CD4-positive, alpha-beta memory T cell (primary cell): ENCODE results near the gene RBMS3. TPM values are rescaled to one million over a fixed set of nuclear protein-coding genes. Genes with fewer than 3 reads are reported as not detected.
A peak's percentile ranks its signal among the peaks of the same experiment; 100 is the strongest.

ENCODE experiments used
- CTCF ChIA-PET: fragments of 350-600 bp; sonication (Branson Sonifier 250); formaldehyde crosslinking; loops from one replicate; lab custom pipeline; 2021; ENCODE audit warnings: inconsistent platforms; ENCODE audit not compliant: partially characterized antibody; lab: Charles Lee
- POLR2A ChIA-PET: fragments of 350-600 bp; sonication (Branson Sonifier 250); formaldehyde crosslinking; loops from one replicate; lab custom pipeline; 2021; ENCODE audit not compliant: partially characterized antibody; lab: Charles Lee
- DNase-seq, 5 donors: peaks; one replicate each; pipeline versions ENCODE4 v3.0.0 to v3.0.0-alpha.2; 2020 to 2022; ENCODE audit warnings: mixed read lengths in 1 of 5
- H3K27ac ChIP-seq: one replicate; pipeline ENCODE4 v1.7.0; 2013; ENCODE audit warnings: low read depth, low read length
- H3K27me3 ChIP-seq: 2 replicates; pipeline ENCODE4 v1.7.0; 2013; ENCODE audit warnings: mild to moderate bottlenecking, low read length, moderate library complexity; ENCODE audit not compliant: insufficient read depth
- H3K36me3 ChIP-seq: 2 replicates; pipeline ENCODE4 v1.7.0; 2013; ENCODE audit warnings: mild to moderate bottlenecking, low read length, moderate library complexity; ENCODE audit not compliant: insufficient read depth
- H3K4me1 ChIP-seq: 2 replicates; pipeline ENCODE4 v1.7.0; 2013; ENCODE audit warnings: mild to moderate bottlenecking, low read length, moderate library complexity; ENCODE audit not compliant: insufficient read depth
- H3K4me3 ChIP-seq, 2 donors: one replicate each; pipeline ENCODE4 v1.7.0; 2013; ENCODE audit warnings: low read length in 2 of 2, mild to moderate bottlenecking in 1 of 2
- H3K9me3 ChIP-seq, 2 donors: one replicate each; pipeline ENCODE4 v1.7.0; 2013; ENCODE audit warnings: low read length in 2 of 2, control low read depth in 1 of 2; ENCODE audit not compliant: control insufficient read depth in 1 of 2
- H3K27ac Mint-ChIP-seq, 7 donors: one replicate each; pipeline ENCODE4 v1.8.0; 2020 to 2021; ENCODE audit warnings: mixed read lengths in 7 of 7, mild to moderate bottlenecking in 6 of 7, inconsistent platforms in 3 of 7, moderate library complexity in 3 of 7
- H3K27me3 Mint-ChIP-seq, 2 donors: one replicate each; pipeline ENCODE4 v1.8.0; 2020 to 2021; ENCODE audit warnings: mixed read lengths in 2 of 2
- H3K36me3 Mint-ChIP-seq, 2 donors: one replicate each; pipeline ENCODE4 v1.8.0; 2020 to 2021; ENCODE audit warnings: mixed read lengths in 2 of 2, inconsistent platforms in 1 of 2, mild to moderate bottlenecking in 1 of 2
- H3K4me1 Mint-ChIP-seq, 4 donors: one replicate each; pipeline ENCODE4 v1.8.0; 2020 to 2021; ENCODE audit warnings: mixed read lengths in 4 of 4, mild to moderate bottlenecking in 1 of 4
- H3K4me3 Mint-ChIP-seq, 8 donors: one replicate each; pipeline ENCODE4 v1.8.0; 2020 to 2021; ENCODE audit warnings: mixed read lengths in 8 of 8, mild to moderate bottlenecking in 7 of 8, moderate library complexity in 6 of 8, inconsistent platforms in 3 of 8
- H3K9me3 Mint-ChIP-seq, 8 donors: one replicate each; pipeline ENCODE4 v1.8.0; 2020 to 2021; ENCODE audit warnings: mixed read lengths in 8 of 8, mild to moderate bottlenecking in 5 of 8, inconsistent platforms in 3 of 8, moderate library complexity in 1 of 8
- intact Hi-C: fragments of 100-400 bp; cut with micrococcal nuclease; formaldehyde crosslinking; loops from one replicate; pipeline ENCODE4 v1.15.1; 2023
- polyA plus RNA-seq, 2 donors: library from polyadenylated mRNA; unstranded; fragments of 300-500 nt; fragmentation: Illumina TruSeq; gene quantifications; one replicate each; pipeline ENCODE4 v1.2.3, GENCODE V29; 2021
- total RNA-seq, 2 experiments: library from RNA; stranded (reverse); gene quantifications; one replicate each; pipeline ENCODE4 v1.2.3, GENCODE V29; 2021

RBMS3 gene
- total and polyA plus RNA-seq, 4 experiments from 2014 or later, result 0.70 to 1.6 (median 1.0) TPM; not detected in 1

DNA sequence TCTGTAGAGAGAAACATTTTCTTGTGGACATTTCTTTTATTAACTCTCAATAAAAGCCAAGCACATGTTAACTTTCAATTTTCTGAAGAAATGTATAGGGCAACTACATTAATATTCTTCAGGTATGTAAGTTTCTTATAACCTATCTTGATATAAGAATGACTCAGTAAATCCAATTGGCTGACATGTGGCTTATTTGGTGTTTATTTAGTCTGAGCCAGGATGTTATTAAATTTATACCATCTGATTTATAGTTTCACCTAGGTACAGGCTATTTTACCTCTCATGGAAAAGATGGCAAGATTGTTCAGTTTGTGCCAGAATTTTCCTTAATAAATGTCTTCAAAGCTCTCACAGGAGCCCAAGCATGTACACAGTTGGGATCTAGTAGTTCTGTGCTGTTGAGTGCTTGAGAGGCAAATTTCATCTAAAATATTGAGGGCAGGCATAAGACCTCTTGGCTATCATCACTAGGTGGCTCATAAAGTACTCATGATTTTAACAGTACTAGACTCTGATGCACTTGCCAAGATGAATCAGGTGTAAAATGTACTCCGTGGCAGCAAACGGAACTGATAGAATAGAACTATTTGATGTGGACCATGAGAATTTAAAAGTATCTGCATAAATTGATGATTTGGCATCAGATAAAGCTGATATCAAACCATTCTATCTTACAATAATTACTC lies 631.9 kb downstream of the RBMS3 start:
- Mint-ChIP-seq H3K36me3 (no peaks in the 10 kb centered on the region), H3K4me3 (no peak overlapping the region), H3K27ac (no peak overlapping the region), H3K27me3 (peaks cover 0 to 4% of the 10 kb centered on the region in 2 donors), H3K9me3 (no peaks in the 10 kb centered on the region), H3K4me1 (no peaks in the 10 kb centered on the region)
- Histone ChIP-seq H3K4me1 (no peaks in the 10 kb centered on the region), H3K27me3 (no peaks in the 10 kb centered on the region), H3K9me3 (no peaks in the 10 kb centered on the region), H3K36me3 (no peaks in the 10 kb centered on the region), H3K4me3 (no peak overlapping the region), H3K27ac (no peak overlapping the region)
- DNase-seq, result no peak
- CTCF ChIA-PET, result no interaction called here
- POLR2A ChIA-PET, result no interaction called here
- intact Hi-C loops, result no loop called here

DNA sequence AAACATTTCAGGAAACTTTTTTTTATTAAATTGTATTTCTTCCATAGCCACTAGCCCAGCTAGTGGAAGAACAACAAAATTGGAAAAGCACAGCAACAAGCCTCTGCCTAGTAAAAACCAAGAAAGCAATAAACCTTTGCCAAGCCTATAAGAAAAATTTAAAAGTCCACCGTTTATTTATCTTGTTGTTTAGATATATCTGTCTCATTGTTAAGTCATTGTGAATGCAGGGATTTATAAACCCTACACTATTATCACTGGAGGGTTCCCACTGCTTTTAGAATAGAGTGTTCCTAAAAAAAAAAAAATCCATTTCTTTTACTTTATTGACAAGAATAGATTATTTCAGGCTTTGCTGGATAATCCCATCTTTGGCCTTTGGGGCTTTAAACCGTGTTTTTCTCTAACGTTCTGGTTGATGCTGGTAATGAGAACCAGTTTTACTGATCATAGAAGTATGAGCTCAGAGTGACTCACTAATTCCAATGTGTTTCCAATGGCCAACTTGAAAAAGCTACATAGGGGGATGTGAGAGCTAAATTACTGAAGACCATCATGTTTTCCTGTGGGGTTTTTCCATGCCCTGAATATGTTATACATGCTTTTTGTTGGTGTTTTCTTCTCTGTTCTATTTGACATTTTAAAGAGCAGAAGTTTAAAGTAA lies 634.1 kb downstream of the RBMS3 start:
- Mint-ChIP-seq H3K27me3 (peaks cover 0 to 5% of the 10 kb centered on the region in 2 donors), H3K27ac (no peak overlapping the region), H3K4me3 (no peak overlapping the region), H3K36me3 (no peaks in the 10 kb centered on the region), H3K9me3 (no peaks in the 10 kb centered on the region), H3K4me1 (no peaks in the 10 kb centered on the region)
- ChIA-PET POLR2A (no interaction called here), CTCF (no interaction called here)
- Histone ChIP-seq H3K9me3 (no peaks in the 10 kb centered on the region), H3K27ac (no peak overlapping the region), H3K4me1 (no peaks in the 10 kb centered on the region), H3K4me3 (no peak overlapping the region), H3K36me3 (no peaks in the 10 kb centered on the region), H3K27me3 (no peaks in the 10 kb centered on the region)
- no peak for DNase-seq
- intact Hi-C loops, result no loop called here

DNA sequence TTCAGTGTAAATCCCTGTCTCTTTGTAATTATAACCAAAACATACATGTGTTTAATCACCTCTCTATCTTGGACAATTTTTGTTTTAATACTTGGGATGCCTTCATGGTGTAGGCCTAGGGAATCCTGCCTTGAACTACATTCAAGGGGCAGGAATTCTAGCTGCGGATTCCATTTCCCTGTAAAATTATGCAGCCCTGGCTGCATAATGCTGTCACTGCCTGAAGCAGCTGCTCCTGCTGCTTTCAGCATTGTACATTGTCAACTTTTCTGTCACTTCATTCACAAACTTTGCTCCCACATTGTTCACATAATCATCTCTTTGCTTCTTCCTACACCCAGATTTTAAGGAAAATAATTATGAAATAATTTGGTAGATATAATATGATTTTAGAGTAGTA lies 638.7 kb downstream of the RBMS3 start:
- Histone ChIP-seq H3K4me1 (no peaks in the 10 kb centered on the region), H3K4me3 (no peak overlapping the region), H3K36me3 (no peaks in the 10 kb centered on the region), H3K27ac (no peak overlapping the region), H3K27me3 (no peaks in the 10 kb centered on the region), H3K9me3 (no peaks in the 10 kb centered on the region)
- CTCF ChIA-PET, result no interaction called here
- no peaks in the 10 kb centered on the region for H3K36me3 Mint-ChIP-seq
- H3K27me3 Mint-ChIP-seq, result peaks cover 0 to 1% of the 10 kb centered on the region in 2 donors
- POLR2A ChIA-PET, result no interaction called here
- H3K4me3 Mint-ChIP-seq, result no peak overlapping the region
- H3K27ac Mint-ChIP-seq, result no peak overlapping the region
- no peaks in the 10 kb centered on the region for H3K4me1 Mint-ChIP-seq
- H3K9me3 Mint-ChIP-seq, result no peaks in the 10 kb centered on the region
- DNase-seq, result no peak
- intact Hi-C loops, result no loop called here

DNA sequence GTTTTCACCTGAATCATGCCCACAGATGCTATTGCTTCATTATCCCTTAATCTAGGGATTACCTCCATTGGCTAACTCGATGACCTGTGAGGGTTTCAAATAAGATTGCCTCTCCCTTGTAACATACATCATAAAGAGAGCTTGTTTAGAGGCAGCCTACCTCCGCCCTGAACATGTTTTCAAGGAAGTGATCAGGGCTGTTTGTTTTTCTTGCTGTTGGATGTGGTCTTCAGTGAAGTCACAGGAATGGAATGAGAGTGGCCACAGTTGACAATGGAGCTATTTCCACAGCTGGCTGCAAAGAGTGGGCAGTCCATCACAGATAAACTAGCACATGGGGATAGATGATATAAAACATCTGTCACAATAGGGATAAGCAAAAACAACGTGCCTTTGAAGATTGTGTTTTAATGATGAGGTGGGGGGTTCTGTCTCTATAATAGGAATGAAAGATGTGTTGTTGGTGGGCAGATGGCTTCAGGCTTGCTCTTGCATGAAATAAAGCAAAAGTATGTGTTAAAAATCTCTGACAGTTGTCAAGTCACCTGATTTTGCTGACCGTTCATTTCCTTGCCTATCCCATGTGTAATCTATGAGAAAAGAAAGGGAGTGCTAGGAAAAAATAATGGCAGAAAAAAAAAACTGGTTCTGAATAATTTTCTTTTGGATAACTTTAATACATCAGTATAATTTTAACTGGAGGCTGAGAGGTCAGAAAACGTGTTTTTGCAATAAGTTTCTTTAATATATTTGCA lies 642.3 kb downstream of the RBMS3 start:
- no peak overlapping the region for H3K4me3 ChIP-seq
- Mint-ChIP-seq H3K4me3 (no peak overlapping the region), H3K27me3 (peaks cover 0 to 1% of the 10 kb centered on the region in 2 donors), H3K9me3 (no peaks in the 10 kb centered on the region), H3K27ac (no peak overlapping the region), H3K4me1 (no peaks in the 10 kb centered on the region), H3K36me3 (no peaks in the 10 kb centered on the region)
- no peak overlapping the region for H3K27ac ChIP-seq
- H3K27me3 ChIP-seq, result no peaks in the 10 kb centered on the region
- no peaks in the 10 kb centered on the region for H3K4me1 ChIP-seq
- H3K9me3 ChIP-seq, result no peaks in the 10 kb centered on the region
- DNase-seq, result no peak
- intact Hi-C loops, result no loop called here
- H3K36me3 ChIP-seq, result no peaks in the 10 kb centered on the region
- ChIA-PET CTCF (no interaction called here), POLR2A (no interaction called here)

DNA sequence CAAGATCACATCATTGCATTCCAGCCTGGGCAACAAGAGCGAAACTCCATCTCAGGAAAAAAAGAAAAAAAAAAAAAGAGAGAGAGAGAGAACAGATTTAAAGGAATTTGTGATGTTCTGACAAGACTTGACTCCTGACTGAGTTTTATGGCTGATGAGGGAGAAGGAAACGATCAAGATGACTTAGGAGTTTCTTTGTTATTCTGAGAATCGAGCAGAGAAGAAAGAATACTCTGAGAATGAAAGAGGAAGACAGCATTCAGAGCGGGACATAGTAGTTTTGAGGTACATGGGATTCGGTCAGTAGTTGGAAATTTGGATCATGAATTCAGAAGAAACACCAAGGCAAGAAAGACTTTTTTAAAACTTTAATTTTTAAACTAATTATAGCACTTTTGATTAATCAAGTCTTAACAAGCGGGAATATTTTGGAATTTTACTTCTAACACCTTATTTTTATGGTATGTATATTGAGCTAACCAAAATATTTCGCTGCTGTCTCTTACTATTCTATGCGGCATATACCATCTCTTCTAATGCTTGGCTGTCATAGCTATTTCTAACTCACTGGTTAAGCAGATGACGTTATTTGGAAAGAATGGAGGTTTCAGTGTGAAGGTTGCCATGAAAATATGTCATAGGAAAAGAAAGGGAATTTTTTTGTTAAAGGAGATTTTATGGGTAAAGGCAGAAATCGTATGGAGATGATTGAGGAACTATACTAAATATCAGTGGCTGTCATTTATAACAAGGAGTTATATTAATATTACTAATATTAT lies 644.1 kb downstream of the RBMS3 start:
- H3K27ac Mint-ChIP-seq, result peak overlapping the region in 1 of 7 donors; percentile 41
- no peaks in the 10 kb centered on the region for H3K9me3 ChIP-seq
- no peaks in the 10 kb centered on the region for H3K9me3 Mint-ChIP-seq
- CTCF ChIA-PET, result no interaction called here
- no peaks in the 10 kb centered on the region for H3K36me3 Mint-ChIP-seq
- no peaks in the 10 kb centered on the region for H3K4me1 Mint-ChIP-seq
- no peak overlapping the region for H3K4me3 Mint-ChIP-seq
- no peak overlapping the region for H3K4me3 ChIP-seq
- H3K27me3 ChIP-seq, result no peaks in the 10 kb centered on the region
- DNase-seq, result no peak
- no peak overlapping the region for H3K27ac ChIP-seq
- no peaks in the 10 kb centered on the region for H3K4me1 ChIP-seq
- intact Hi-C loops, result no loop called here
- no peaks in the 10 kb centered on the region for H3K27me3 Mint-ChIP-seq
- H3K36me3 ChIP-seq, result no peaks in the 10 kb centered on the region
- POLR2A ChIA-PET, result no interaction called here

DNA sequence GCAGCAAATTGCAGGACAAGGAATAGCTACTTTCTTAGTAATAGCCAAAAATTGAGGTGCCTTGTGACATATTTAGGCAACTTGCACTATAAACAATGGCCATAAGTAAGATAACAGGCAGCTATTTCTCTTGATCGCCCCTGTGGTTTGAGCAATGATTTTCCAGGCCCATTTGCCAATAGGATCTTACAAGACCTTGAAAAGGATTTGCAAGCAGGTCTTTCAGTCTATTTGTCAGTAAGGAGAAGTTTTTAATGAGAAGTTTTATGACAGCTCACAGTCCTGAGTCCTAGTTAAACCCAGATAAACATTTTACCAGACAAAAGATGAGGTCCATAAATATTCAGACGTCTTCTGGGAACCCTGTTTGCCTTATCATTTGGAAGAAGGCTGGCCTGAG lies 645.5 kb downstream of the RBMS3 start:
- no peak overlapping the region for H3K4me3 Mint-ChIP-seq
- intact Hi-C loops, result no loop called here
- H3K36me3 ChIP-seq, result no peaks in the 10 kb centered on the region
- H3K36me3 Mint-ChIP-seq, result no peaks in the 10 kb centered on the region
- no peaks in the 10 kb centered on the region for H3K9me3 ChIP-seq
- ChIA-PET CTCF (no interaction called here), POLR2A (no interaction called here)
- H3K27ac Mint-ChIP-seq, result no peak overlapping the region
- H3K4me1 Mint-ChIP-seq, result no peaks in the 10 kb centered on the region
- H3K27me3 ChIP-seq, result no peaks in the 10 kb centered on the region
- no peaks in the 10 kb centered on the region for H3K9me3 Mint-ChIP-seq
- no peak for DNase-seq
- H3K4me1 ChIP-seq, result no peaks in the 10 kb centered on the region
- H3K27ac ChIP-seq, result no peak overlapping the region
- no peaks in the 10 kb centered on the region for H3K27me3 Mint-ChIP-seq
- no peak overlapping the region for H3K4me3 ChIP-seq
